ENCODE results near the gene PTTG1IP. TPM values are rescaled to one million over a fixed set of nuclear protein-coding genes. Genes with fewer than 3 reads are reported as not detected.

Gene PTTG1IP
- total RNA-seq, 1 donor = 413 TPM

GRCh38 chr21:44865561-44866280 lies 7.8 kb downstream of the PTTG1IP start:
- Histone ChIP-seq H3K27ac (ENCODE audit: low read depth, low read length) (peak overlapping the region; percentile 4), H3K4me3 (ENCODE audit: insufficient read depth, low read length) (no peak overlapping the region), H3K9me3 (ENCODE audit: low read depth, low read length) (no peaks in the 10 kb centered on the region), H4K20me1 (ENCODE audit: insufficient read depth, low read length) (peaks cover 76% of the 10 kb centered on the region), H3K4me1 (ENCODE audit: insufficient read depth, low read length) (peaks cover 54% of the 10 kb centered on the region), H3K27me3 (ENCODE audit: insufficient read depth, low read length) (no peaks in the 10 kb centered on the region), H3K4me2 (ENCODE audit: insufficient read depth, low read length) (peak overlapping the region; percentile 12), H2AFZ (ENCODE audit: low read length) (no peak overlapping the region), H3K79me2 (ENCODE audit: insufficient read depth, low read length) (peaks cover 90% of the 10 kb centered on the region), H3K36me3 (ENCODE audit: insufficient read depth, low read length) (peaks cover 47% of the 10 kb centered on the region)
- DNase-seq (ENCODE audit: insufficient read length, low spot score, missing footprints) = peak; percentile 86
- TF ChIP-seq CTCF (IDR thresholded peaks at IDR 0.05; ENCODE audit: extremely low read depth, low read depth, low read length) = no peak

- H3K9me3 ChIP-seq (ENCODE audit: low read depth, low read length) = no peaks in the 10 kb centered on the region
- H3K4me2 ChIP-seq (ENCODE audit: insufficient read depth, low read length) = no peak overlapping the region
- H4K20me1 ChIP-seq (ENCODE audit: insufficient read depth, low read length) = peaks cover 87% of the 10 kb centered on the region
- H3K79me2 ChIP-seq (ENCODE audit: insufficient read depth, low read length) = peaks cover 97% of the 10 kb centered on the region
- no peak overlapping the region for H2AFZ ChIP-seq (ENCODE audit: low read length)
- H3K27me3 ChIP-seq (ENCODE audit: insufficient read depth, low read length) = no peaks in the 10 kb centered on the region
- H3K4me1 ChIP-seq (ENCODE audit: insufficient read depth, low read length) = peaks cover 27% of the 10 kb centered on the region
- peaks cover 67% of the 10 kb centered on the region for H3K36me3 ChIP-seq (ENCODE audit: insufficient read depth, low read length)
- no peak for TF ChIP-seq CTCF (IDR thresholded peaks at IDR 0.05; ENCODE audit: extremely low read depth, low read depth, low read length)
- DNase-seq (ENCODE audit: insufficient read length, low spot score, missing footprints) = peak; percentile 32
- H3K4me3 ChIP-seq (ENCODE audit: insufficient read depth, low read length) = no peak overlapping the region
- no peak overlapping the region for H3K27ac ChIP-seq (ENCODE audit: low read depth, low read length)
Observed at GRCh38 chr21:44862869-44863685, 10.4 kb downstream of the PTTG1IP start.

- Histone ChIP-seq H2AFZ (ENCODE audit: low read length) (no peak overlapping the region), H3K79me2 (ENCODE audit: insufficient read depth, low read length) (peaks cover 97% of the 10 kb centered on the region), H3K9me3 (ENCODE audit: low read depth, low read length) (no peaks in the 10 kb centered on the region), H3K4me1 (ENCODE audit: insufficient read depth, low read length) (no peaks in the 10 kb centered on the region), H3K4me3 (ENCODE audit: insufficient read depth, low read length) (no peak overlapping the region), H3K4me2 (ENCODE audit: insufficient read depth, low read length) (no peak overlapping the region), H4K20me1 (ENCODE audit: insufficient read depth, low read length) (peaks cover 87% of the 10 kb centered on the region), H3K27ac (ENCODE audit: low read depth, low read length) (no peak overlapping the region), H3K27me3 (ENCODE audit: insufficient read depth, low read length) (no peaks in the 10 kb centered on the region), H3K36me3 (ENCODE audit: insufficient read depth, low read length) (peaks cover 85% of the 10 kb centered on the region)
- DNase-seq (ENCODE audit: insufficient read length, low spot score, missing footprints) = peak; percentile 47
- no peak for TF ChIP-seq CTCF (IDR thresholded peaks at IDR 0.05; ENCODE audit: extremely low read depth, low read depth, low read length)
Observed at GRCh38 chr21:44858791-44859190, 14.7 kb downstream of the PTTG1IP start.

- Histone ChIP-seq H3K4me1 (ENCODE audit: insufficient read depth, low read length) (no peaks in the 10 kb centered on the region), H3K79me2 (ENCODE audit: insufficient read depth, low read length) (peaks cover 97% of the 10 kb centered on the region), H3K36me3 (ENCODE audit: insufficient read depth, low read length) (peaks cover 84% of the 10 kb centered on the region), H3K4me3 (ENCODE audit: insufficient read depth, low read length) (no peak overlapping the region), H3K27me3 (ENCODE audit: insufficient read depth, low read length) (no peaks in the 10 kb centered on the region), H3K4me2 (ENCODE audit: insufficient read depth, low read length) (no peak overlapping the region), H4K20me1 (ENCODE audit: insufficient read depth, low read length) (peaks cover 86% of the 10 kb centered on the region), H2AFZ (ENCODE audit: low read length) (no peak overlapping the region), H3K27ac (ENCODE audit: low read depth, low read length) (no peak overlapping the region), H3K9me3 (ENCODE audit: low read depth, low read length) (no peaks in the 10 kb centered on the region)
- peak; percentile 35 for DNase-seq (ENCODE audit: insufficient read length, low spot score, missing footprints)
- TF ChIP-seq CTCF (IDR thresholded peaks at IDR 0.05; ENCODE audit: extremely low read depth, low read depth, low read length) = no peak
Observed at GRCh38 chr21:44858291-44858690, 15.2 kb downstream of the PTTG1IP start.
